ENCODE data around the gene TCERG1L.
"Not testable (repeated sequence)": the region's sequence is repeated elsewhere in the genome, so short reads cannot be mapped to it uniquely, and the experiment has no call there.

Gene TCERG1L

GRCh38 chr10:131137223-131137622 is 174.3 kb downstream of the TCERG1L start:
- no peak for DNase-seq

- DNase-seq: not testable (repeated sequence)
Observed at GRCh38 chr10:131136336-131136735, 175.2 kb downstream of the TCERG1L start.

GRCh38 chr10:131135716-131136115 is 175.8 kb downstream of the TCERG1L start:
- DNase-seq: no peak

- no peak for DNase-seq
Observed at GRCh38 chr10:131134651-131135050, 176.9 kb downstream of the TCERG1L start.

GRCh38 chr10:131134001-131134576 is 177.4 kb downstream of the TCERG1L start:
- DNase-seq: no peak

- DNase-seq: no peak
Observed at GRCh38 chr10:131132681-131133080, 178.8 kb downstream of the TCERG1L start.

- no peak for DNase-seq
Observed at GRCh38 chr10:131131726-131132591, 179.6 kb downstream of the TCERG1L start.

- DNase-seq: no peak
Observed at GRCh38 chr10:131130025-131130424, 181.5 kb downstream of the TCERG1L start.

GRCh38 chr10:131129544-131129943 is 182.0 kb downstream of the TCERG1L start:
- no peak for DNase-seq

- DNase-seq: no peak
Observed at GRCh38 chr10:131128731-131129130, 182.8 kb downstream of the TCERG1L start.

- DNase-seq: no peak
Observed at GRCh38 chr10:131127610-131128009, 183.9 kb downstream of the TCERG1L start.

- no peak for DNase-seq
Observed at GRCh38 chr10:131127138-131127589, 184.4 kb downstream of the TCERG1L start.

- no peak for DNase-seq
Observed at GRCh38 chr10:131126321-131127137, 185.0 kb downstream of the TCERG1L start.

GRCh38 chr10:131125511-131126225 is 185.9 kb downstream of the TCERG1L start:
- no peak for DNase-seq

- no peak for DNase-seq
Observed at GRCh38 chr10:131124945-131125344, 186.6 kb downstream of the TCERG1L start.

GRCh38 chr10:131123496-131123895 is 188.0 kb downstream of the TCERG1L start:
- DNase-seq: no peak

GRCh38 chr10:131121511-131122035 is 189.9 kb downstream of the TCERG1L start:
- no peak for DNase-seq

GRCh38 chr10:131119626-131120355 is 191.7 kb downstream of the TCERG1L start:
- DNase-seq: no peak

GRCh38 chr10:131117416-131118212 is 193.9 kb downstream of the TCERG1L start:
- DNase-seq: no peak

- no peak for DNase-seq
Observed at GRCh38 chr10:131116991-131117375, 194.5 kb downstream of the TCERG1L start.
